Stimulated activated memory B cell treated with anti-CD40 and anti-IgM and Interleukin-4, amounts not matched to agents 10 μg/mL and 1 μg/mL and 100 μg/mL, for 72 hours (primary cell): ENCODE measurements around the gene KRT84.

Experiments used
- ATAC-seq: fragments of 150-1000 bp; cut with Tn5 transposase; 2 replicates; pipeline ENCODE4 v1.10.0; 2021
- H3K27ac Mint-ChIP-seq: one replicate; pipeline ENCODE4 v1.8.0; 2022; ENCODE audit warnings: mild to moderate bottlenecking, mixed read lengths
- H3K27me3 Mint-ChIP-seq: one replicate; pipeline ENCODE4 v1.8.0; 2022; ENCODE audit warnings: mixed read lengths
- H3K36me3 Mint-ChIP-seq: one replicate; pipeline ENCODE4 v1.8.0; 2022; ENCODE audit warnings: mixed read lengths
- H3K4me1 Mint-ChIP-seq: one replicate; pipeline ENCODE4 v1.8.0; 2022; ENCODE audit warnings: mixed read lengths
- H3K4me3 Mint-ChIP-seq: one replicate; pipeline ENCODE4 v1.8.0; 2022; ENCODE audit warnings: mild to moderate bottlenecking, moderate library complexity, mixed read lengths
- H3K9me3 Mint-ChIP-seq: one replicate; pipeline ENCODE4 v1.8.0; 2022; ENCODE audit warnings: mixed read lengths

The KRT84 gene

DNA sequence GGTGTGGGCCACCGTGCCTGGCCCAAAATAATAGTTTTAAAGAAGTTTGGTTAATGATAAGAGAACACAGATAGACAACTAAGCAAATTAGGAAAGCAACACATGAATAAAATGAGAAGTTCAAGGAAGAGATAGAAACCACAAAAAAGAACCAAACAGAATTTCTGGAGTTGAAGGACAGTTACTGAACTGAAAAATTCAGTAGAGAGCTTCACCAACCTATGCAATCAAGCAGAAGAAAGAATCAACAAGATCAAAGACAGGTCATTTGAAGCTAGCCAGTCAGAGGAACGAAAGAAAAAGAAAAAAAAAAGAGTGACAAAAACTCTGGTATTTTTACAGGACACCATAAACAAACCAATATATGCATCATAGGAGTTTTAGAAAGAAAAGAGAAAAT, 48.8 kb downstream of the KRT84 start:
- no peaks in the 10 kb centered on the region for H3K4me1 Mint-ChIP-seq
- H3K9me3 Mint-ChIP-seq = peaks cover 5% of the 10 kb centered on the region
- H3K27ac Mint-ChIP-seq = no peak overlapping the region
- ATAC-seq = no peak
- H3K4me3 Mint-ChIP-seq = no peak overlapping the region
- H3K27me3 Mint-ChIP-seq = peaks cover 37% of the 10 kb centered on the region
- H3K36me3 Mint-ChIP-seq = no peaks in the 10 kb centered on the region

DNA sequence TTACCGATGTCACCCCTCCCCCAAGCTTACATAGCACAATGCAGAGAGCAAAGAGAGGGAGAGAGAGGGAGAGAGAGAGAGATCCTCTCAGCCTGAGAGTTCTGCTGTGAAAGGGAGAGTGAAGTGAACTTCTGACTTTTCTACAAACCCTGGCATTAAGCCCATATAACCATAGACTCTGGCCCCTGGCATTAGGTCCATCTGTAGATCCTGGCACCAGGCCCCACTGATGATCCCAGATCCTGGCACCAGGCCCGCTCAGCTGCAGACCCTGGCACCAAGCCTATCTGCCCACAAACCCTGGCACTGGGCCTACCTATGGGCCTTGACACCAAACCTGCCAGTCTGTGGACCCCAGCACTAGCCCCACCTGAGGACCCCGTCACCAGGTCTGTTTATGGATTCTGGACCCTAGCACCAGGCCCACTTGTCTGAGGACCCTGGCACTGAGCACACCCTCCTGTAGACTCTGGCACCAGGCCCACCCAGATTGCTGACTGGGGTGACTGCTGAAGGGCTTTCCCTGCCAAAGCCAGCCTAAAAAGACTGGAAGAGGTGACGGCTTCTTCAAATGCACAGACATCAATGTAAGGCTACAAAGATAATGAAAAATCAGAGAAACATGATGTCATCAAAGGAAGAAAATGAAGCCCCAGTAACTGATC, 49.7 kb downstream of the KRT84 start:
- H3K27ac Mint-ChIP-seq = no peak overlapping the region
- H3K36me3 Mint-ChIP-seq = no peaks in the 10 kb centered on the region
- peaks cover 34% of the 10 kb centered on the region for H3K27me3 Mint-ChIP-seq
- ATAC-seq = no peak
- H3K4me3 Mint-ChIP-seq = no peak overlapping the region
- peaks cover 5% of the 10 kb centered on the region for H3K9me3 Mint-ChIP-seq
- no peaks in the 10 kb centered on the region for H3K4me1 Mint-ChIP-seq

DNA sequence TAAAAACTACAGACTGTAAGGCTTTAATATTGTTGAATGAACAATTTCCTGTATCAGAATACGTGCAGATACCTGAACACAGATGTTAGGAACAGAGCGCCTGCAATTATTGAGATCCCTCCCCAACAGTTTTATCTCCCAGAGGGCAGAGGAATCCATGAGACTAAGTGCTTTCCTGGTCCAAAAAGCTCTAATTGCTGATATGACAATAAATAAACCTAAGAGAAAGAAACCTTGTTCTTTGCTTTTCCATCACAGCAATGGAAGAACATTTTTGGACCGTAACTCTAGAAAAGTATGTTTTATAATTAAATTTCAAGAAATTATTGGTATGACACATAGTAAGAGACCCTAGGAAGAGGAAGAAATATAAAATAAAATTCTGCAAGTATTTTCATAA, 51.3 kb downstream of the KRT84 start:
- no peaks in the 10 kb centered on the region for H3K36me3 Mint-ChIP-seq
- ATAC-seq = no peak
- no peak overlapping the region for H3K4me3 Mint-ChIP-seq
- no peaks in the 10 kb centered on the region for H3K4me1 Mint-ChIP-seq
- peaks cover 5% of the 10 kb centered on the region for H3K9me3 Mint-ChIP-seq
- H3K27me3 Mint-ChIP-seq = peaks cover 32% of the 10 kb centered on the region
- H3K27ac Mint-ChIP-seq = no peak overlapping the region

- peaks cover 28% of the 10 kb centered on the region for H3K27me3 Mint-ChIP-seq
- no peak for ATAC-seq
- no peaks in the 10 kb centered on the region for H3K4me1 Mint-ChIP-seq
- peaks cover 5% of the 10 kb centered on the region for H3K9me3 Mint-ChIP-seq
- H3K27ac Mint-ChIP-seq = no peak overlapping the region
- H3K36me3 Mint-ChIP-seq = no peaks in the 10 kb centered on the region
- no peak overlapping the region for H3K4me3 Mint-ChIP-seq
Observed at GRCh38 chr12:52333321-52333720, 52.1 kb downstream of the KRT84 start.

GRCh38 chr12:52332381-52332780, 53.1 kb downstream of the KRT84 start:
- Mint-ChIP-seq H3K36me3 (no peaks in the 10 kb centered on the region), H3K27me3 (peaks cover 19% of the 10 kb centered on the region), H3K9me3 (peaks cover 5% of the 10 kb centered on the region), H3K27ac (no peak overlapping the region), H3K4me3 (no peak overlapping the region), H3K4me1 (peaks cover 4% of the 10 kb centered on the region)
- ATAC-seq = no peak

- H3K4me1 Mint-ChIP-seq = peaks cover 10% of the 10 kb centered on the region
- no peak for ATAC-seq
Observed at GRCh38 chr12:52331833-52332232, 53.6 kb downstream of the KRT84 start.

DNA sequence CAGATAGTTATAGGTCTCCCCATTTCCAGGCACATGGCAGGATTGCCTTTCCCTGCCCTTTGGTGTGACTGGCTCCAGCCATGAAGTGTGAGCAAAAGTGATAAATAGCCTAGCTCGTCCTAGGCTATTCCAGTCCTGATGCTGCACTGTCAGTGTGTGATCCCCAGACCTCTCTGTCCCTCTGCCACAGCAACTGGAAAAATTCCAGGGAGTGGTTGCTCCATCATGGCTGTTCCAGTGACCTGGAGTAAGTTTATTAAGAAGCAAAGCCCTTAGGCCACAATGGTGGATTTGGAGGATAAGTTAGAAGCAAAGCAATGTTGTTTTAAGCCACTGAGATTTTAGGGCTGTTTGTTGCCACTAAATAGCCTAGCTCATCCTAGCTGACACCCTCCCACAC, 54.4 kb downstream of the KRT84 start:
- Mint-ChIP-seq H3K36me3 (no peaks in the 10 kb centered on the region), H3K4me1 (peaks cover 10% of the 10 kb centered on the region), H3K4me3 (no peak overlapping the region), H3K27me3 (peaks cover 19% of the 10 kb centered on the region), H3K9me3 (no peaks in the 10 kb centered on the region), H3K27ac (no peak overlapping the region)
- no peak for ATAC-seq

More at GRCh38 chr12:52331833-52332232, 53.6 kb downstream of the KRT84 start:
- Mint-ChIP-seq H3K9me3 (peaks cover 5% of the 10 kb centered on the region), H3K27me3 (peaks cover 19% of the 10 kb centered on the region), H3K4me3 (no peak overlapping the region), H3K36me3 (no peaks in the 10 kb centered on the region), H3K27ac (no peak overlapping the region)

GRCh38 chr12:52327830-52328500, 57.5 kb downstream of the KRT84 start:
- H3K27me3 Mint-ChIP-seq = peaks cover 27% of the 10 kb centered on the region
- no peaks in the 10 kb centered on the region for H3K36me3 Mint-ChIP-seq
- H3K9me3 Mint-ChIP-seq = no peaks in the 10 kb centered on the region
- no peak overlapping the region for H3K4me3 Mint-ChIP-seq
- H3K27ac Mint-ChIP-seq = no peak overlapping the region
- H3K4me1 Mint-ChIP-seq = peaks cover 10% of the 10 kb centered on the region
- ATAC-seq = no peak
